Measurements from ENCODE around the gene CXADR.
A peak's percentile ranks its signal among the peaks of the same experiment; 100 is the strongest.

CXADR gene

GRCh38 chr21:17545007-17545406 is 32.2 kb downstream of the CXADR start:
- DNase-seq: no peak

- DNase-seq: no peak
Observed at GRCh38 chr21:17548262-17548661, 35.4 kb downstream of the CXADR start.

- no peak for DNase-seq
Observed at GRCh38 chr21:17550671-17551308, 37.9 kb downstream of the CXADR start.

GRCh38 chr21:17552410-17552809 is 39.6 kb downstream of the CXADR start:
- DNase-seq: no peak

- no peak for DNase-seq
Observed at GRCh38 chr21:17554120-17554519, 41.3 kb downstream of the CXADR start.

GRCh38 chr21:17554679-17555465 is 42.0 kb downstream of the CXADR start:
- no peak for DNase-seq

- DNase-seq: no peak
Observed at GRCh38 chr21:17560377-17561025, 47.7 kb downstream of the CXADR start.

- DNase-seq: no peak
Observed at GRCh38 chr21:17570786-17571185, 57.9 kb downstream of the CXADR start.

- DNase-seq: no peak
Observed at GRCh38 chr21:17572431-17572830, 59.6 kb downstream of the CXADR start.

GRCh38 chr21:17575076-17575475 is 62.2 kb downstream of the CXADR start:
- DNase-seq: no peak

- DNase-seq: no peak
Observed at GRCh38 chr21:17576080-17576835, 63.4 kb downstream of the CXADR start.

- DNase-seq: no peak
Observed at GRCh38 chr21:17577701-17578100, 64.9 kb downstream of the CXADR start.

GRCh38 chr21:17578162-17578561 is 65.3 kb downstream of the CXADR start:
- DNase-seq: no peak

GRCh38 chr21:17578876-17579275 is 66.0 kb downstream of the CXADR start:
- no peak for DNase-seq

GRCh38 chr21:17580319-17580718 is 67.5 kb downstream of the CXADR start:
- no peak for DNase-seq

GRCh38 chr21:17583898-17584297 is 71.1 kb downstream of the CXADR start:
- DNase-seq: no peak

GRCh38 chr21:17585875-17586450 is 73.1 kb downstream of the CXADR start:
- peak; percentile 14 for DNase-seq

- DNase-seq: no peak
Observed at GRCh38 chr21:17590430-17590829, 77.6 kb downstream of the CXADR start.

- no peak for DNase-seq
Observed at GRCh38 chr21:17597680-17598079, 84.8 kb downstream of the CXADR start.

GRCh38 chr21:17598437-17598836 is 85.6 kb downstream of the CXADR start:
- DNase-seq: no peak

GRCh38 chr21:17602874-17603273 is 90.0 kb downstream of the CXADR start:
- DNase-seq: no peak

- DNase-seq: no peak
Observed at GRCh38 chr21:17607684-17608083, 94.8 kb downstream of the CXADR start.

- no peak for DNase-seq
Observed at GRCh38 chr21:17609681-17610080, 96.8 kb downstream of the CXADR start.

All from NCI-H526 treated with DMSO at 0.1 percent for 48 hours (cell line).